ENCODE results near the gene CACNB2. TPM values are rescaled to one million over a fixed set of nuclear protein-coding genes. Genes with fewer than 3 reads are reported as not detected.

Gene CACNB2
- total RNA-seq, 1 donor from 2014 or later, result 0.96 TPM

DNA sequence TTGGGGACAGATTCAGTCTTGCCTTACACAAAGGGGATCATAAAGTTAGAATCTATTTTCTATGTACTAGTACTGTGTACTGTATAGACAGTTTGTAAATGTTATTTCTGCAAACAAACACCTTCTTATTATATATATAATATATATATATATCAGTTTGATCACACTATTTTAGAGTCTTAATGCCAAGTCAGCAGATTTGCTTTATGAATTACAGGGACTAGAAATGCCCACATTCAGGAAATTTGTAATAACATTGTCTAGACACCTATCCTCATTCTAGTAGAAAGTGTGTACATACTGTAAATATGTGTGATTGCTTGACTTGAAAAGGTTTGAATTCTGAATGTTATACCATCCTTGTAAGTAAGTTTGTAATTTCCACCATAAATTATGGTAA, 400.0 kb downstream of the CACNB2 start:
- H3K27me3 ChIP-seq, result no peaks in the 10 kb centered on the region
- no peaks in the 10 kb centered on the region for H3K4me1 ChIP-seq
- H3K27ac ChIP-seq, result no peak overlapping the region
- no peak overlapping the region for H3K4me3 ChIP-seq
- intact Hi-C loops (cut with DNase I), result no loop called here
- H3K36me3 ChIP-seq, result peaks cover 0 to 45% of the 10 kb centered on the region in 2 donors
- DNase-seq (ENCODE audit: low spot score in 2 of 2), result no peak
- no peaks in the 10 kb centered on the region for H3K9me3 ChIP-seq
- no peak for TF ChIP-seq CTCF (IDR thresholded peaks at IDR 0.05)

DNA sequence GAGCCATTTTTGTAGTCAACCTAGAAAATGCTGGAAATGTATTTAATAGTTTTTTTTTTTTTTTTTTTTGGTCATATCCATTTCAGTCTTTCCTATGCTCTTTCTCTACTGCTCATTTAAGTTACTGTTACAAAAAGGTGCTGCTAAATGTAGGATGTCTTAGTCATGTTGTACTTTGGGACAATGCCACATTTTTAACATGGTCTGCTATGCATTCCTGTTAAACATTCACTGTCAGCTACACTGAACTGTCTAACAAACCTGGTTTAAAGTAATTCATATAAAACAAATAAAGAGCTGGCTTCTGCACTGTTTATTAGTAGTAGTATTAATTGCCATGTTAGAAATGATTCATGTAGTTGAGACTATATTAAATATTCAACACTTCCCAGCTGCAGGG, 402.6 kb downstream of the CACNB2 start:
- Histone ChIP-seq H3K4me1 (no peaks in the 10 kb centered on the region), H3K27ac (no peak overlapping the region), H3K4me3 (no peak overlapping the region), H3K9me3 (no peaks in the 10 kb centered on the region), H3K27me3 (no peaks in the 10 kb centered on the region), H3K36me3 (peaks cover 0 to 40% of the 10 kb centered on the region in 2 donors)
- no peak for TF ChIP-seq CTCF (IDR thresholded peaks at IDR 0.05)
- intact Hi-C loops (cut with DNase I), result no loop called here
- no peak for DNase-seq (ENCODE audit: low spot score in 2 of 2)

GRCh38 chr10:18545621-18546305, 405.5 kb downstream of the CACNB2 start:
- Histone ChIP-seq H3K4me3 (no peak overlapping the region), H3K9me3 (no peaks in the 10 kb centered on the region), H3K4me1 (no peaks in the 10 kb centered on the region), H3K27me3 (no peaks in the 10 kb centered on the region), H3K27ac (no peak overlapping the region), H3K36me3 (peaks cover 0 to 16% of the 10 kb centered on the region in 2 donors)
- no peak for TF ChIP-seq CTCF (IDR thresholded peaks at IDR 0.05)
- no peak for DNase-seq (ENCODE audit: low spot score in 2 of 2)
- intact Hi-C loops (cut with DNase I), result no loop called here

- Histone ChIP-seq H3K4me3 (no peak overlapping the region), H3K36me3 (peaks cover 0 to 5% of the 10 kb centered on the region in 2 donors), H3K27me3 (no peaks in the 10 kb centered on the region), H3K9me3 (no peaks in the 10 kb centered on the region), H3K4me1 (no peaks in the 10 kb centered on the region), H3K27ac (no peak overlapping the region)
- no peak for TF ChIP-seq CTCF (IDR thresholded peaks at IDR 0.05)
- intact Hi-C loops (cut with DNase I), result no loop called here
- no peak for DNase-seq (ENCODE audit: low spot score in 2 of 2)
Observed at GRCh38 chr10:18549105-18549504, 408.9 kb downstream of the CACNB2 start.

DNA sequence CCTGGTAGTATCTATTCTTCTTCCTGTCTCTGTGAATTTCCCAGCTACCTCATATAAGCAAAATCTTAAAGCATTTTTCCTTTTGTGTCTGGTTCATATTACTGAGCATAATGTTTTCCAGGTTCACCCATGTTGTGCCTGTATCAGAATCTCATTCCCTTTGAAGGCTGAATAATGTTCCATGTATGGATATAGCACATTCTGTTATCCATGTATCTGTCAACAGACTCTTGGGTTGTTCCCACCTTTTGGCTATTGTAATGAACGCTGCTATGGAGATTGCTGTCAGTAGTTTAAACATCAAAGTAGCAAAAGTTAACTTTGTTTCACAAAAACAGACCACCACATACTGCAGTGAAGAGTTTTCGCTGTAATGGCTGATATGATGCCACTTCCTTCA, 411.2 kb downstream of the CACNB2 start:
- Histone ChIP-seq H3K36me3 (peaks cover 0 to 23% of the 10 kb centered on the region in 2 donors), H3K4me1 (no peaks in the 10 kb centered on the region), H3K27ac (no peak overlapping the region), H3K4me3 (no peak overlapping the region), H3K9me3 (no peaks in the 10 kb centered on the region), H3K27me3 (no peaks in the 10 kb centered on the region)
- TF ChIP-seq CTCF (IDR thresholded peaks at IDR 0.05), result no peak
- DNase-seq (ENCODE audit: low spot score in 2 of 2), result no peak
- intact Hi-C loops (cut with DNase I), result no loop called here

GRCh38 chr10:18554479-18554878, 414.3 kb downstream of the CACNB2 start:
- Histone ChIP-seq H3K27me3 (no peaks in the 10 kb centered on the region), H3K4me1 (no peaks in the 10 kb centered on the region), H3K27ac (no peak overlapping the region), H3K4me3 (no peak overlapping the region), H3K9me3 (no peaks in the 10 kb centered on the region), H3K36me3 (peaks cover 0 to 44% of the 10 kb centered on the region in 2 donors)
- intact Hi-C loops (cut with DNase I), result no loop called here
- DNase-seq (ENCODE audit: low spot score in 2 of 2), result no peak
- no peak for TF ChIP-seq CTCF (IDR thresholded peaks at IDR 0.05)

Measured in ascending aorta (tissue), 2 donors.